Body of pancreas (tissue), 4 donors: Measurements from ENCODE around the gene BTBD3.

Source experiments
- POLR2A ChIP-seq, 3 donors: fragments of 450-650 bp; IDR thresholded peaks; one replicate each; pipeline ENCODE4 v1.6.1; 2016; ENCODE audit warnings: antibody characterized with exemption in 3 of 3, mild to moderate bottlenecking in 2 of 3
- TF ChIP-seq, protein P1 (sequence below), 7 experiments: fragments of 450-650 bp in 4 of 7; fragments of 200-600 bp in 3 of 7; sonication (generic) in 3 of 7; IDR thresholded peaks; one replicate each; pipeline ENCODE4 v1.5.1; 2016 to 2019; ENCODE audit warnings: antibody characterized with exemption in 7 of 7

GRCh38 chr20:11935212-11936154 is 17.8 kb downstream of the BTBD3 start:
- TF ChIP-seq, protein P1, sequence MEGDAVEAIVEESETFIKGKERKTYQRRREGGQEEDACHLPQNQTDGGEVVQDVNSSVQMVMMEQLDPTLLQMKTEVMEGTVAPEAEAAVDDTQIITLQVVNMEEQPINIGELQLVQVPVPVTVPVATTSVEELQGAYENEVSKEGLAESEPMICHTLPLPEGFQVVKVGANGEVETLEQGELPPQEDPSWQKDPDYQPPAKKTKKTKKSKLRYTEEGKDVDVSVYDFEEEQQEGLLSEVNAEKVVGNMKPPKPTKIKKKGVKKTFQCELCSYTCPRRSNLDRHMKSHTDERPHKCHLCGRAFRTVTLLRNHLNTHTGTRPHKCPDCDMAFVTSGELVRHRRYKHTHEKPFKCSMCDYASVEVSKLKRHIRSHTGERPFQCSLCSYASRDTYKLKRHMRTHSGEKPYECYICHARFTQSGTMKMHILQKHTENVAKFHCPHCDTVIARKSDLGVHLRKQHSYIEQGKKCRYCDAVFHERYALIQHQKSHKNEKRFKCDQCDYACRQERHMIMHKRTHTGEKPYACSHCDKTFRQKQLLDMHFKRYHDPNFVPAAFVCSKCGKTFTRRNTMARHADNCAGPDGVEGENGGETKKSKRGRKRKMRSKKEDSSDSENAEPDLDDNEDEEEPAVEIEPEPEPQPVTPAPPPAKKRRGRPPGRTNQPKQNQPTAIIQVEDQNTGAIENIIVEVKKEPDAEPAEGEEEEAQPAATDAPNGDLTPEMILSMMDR (IDR thresholded peaks at IDR 0.05): no peak
- no peak for TF ChIP-seq POLR2A (IDR thresholded peaks at IDR 0.05)
